Peyer's patch (tissue), 4 donors: Measurements from ENCODE around the gene GLB1L3.

Experiments used
- POLR2A ChIP-seq, 2 donors: fragments of 450-650 bp; IDR thresholded peaks; one replicate each; pipeline ENCODE4 v1.5.1; 2017; ENCODE audit warnings: antibody characterized with exemption in 2 of 2, mild to moderate bottlenecking in 2 of 2, moderate library complexity in 2 of 2
- TF ChIP-seq, protein P1 (sequence below), 6 experiments: fragments of 450-650 bp in 4 of 6; fragments of 200-600 bp in 2 of 6; sonication (generic) in 1 of 6; IDR thresholded peaks; one replicate each; pipeline ENCODE4 v1.5.1; 2017 to 2019; ENCODE audit warnings: antibody characterized with exemption in 6 of 6, mild to moderate bottlenecking in 3 of 6, moderate library complexity in 1 of 6

- TF ChIP-seq, protein P1, sequence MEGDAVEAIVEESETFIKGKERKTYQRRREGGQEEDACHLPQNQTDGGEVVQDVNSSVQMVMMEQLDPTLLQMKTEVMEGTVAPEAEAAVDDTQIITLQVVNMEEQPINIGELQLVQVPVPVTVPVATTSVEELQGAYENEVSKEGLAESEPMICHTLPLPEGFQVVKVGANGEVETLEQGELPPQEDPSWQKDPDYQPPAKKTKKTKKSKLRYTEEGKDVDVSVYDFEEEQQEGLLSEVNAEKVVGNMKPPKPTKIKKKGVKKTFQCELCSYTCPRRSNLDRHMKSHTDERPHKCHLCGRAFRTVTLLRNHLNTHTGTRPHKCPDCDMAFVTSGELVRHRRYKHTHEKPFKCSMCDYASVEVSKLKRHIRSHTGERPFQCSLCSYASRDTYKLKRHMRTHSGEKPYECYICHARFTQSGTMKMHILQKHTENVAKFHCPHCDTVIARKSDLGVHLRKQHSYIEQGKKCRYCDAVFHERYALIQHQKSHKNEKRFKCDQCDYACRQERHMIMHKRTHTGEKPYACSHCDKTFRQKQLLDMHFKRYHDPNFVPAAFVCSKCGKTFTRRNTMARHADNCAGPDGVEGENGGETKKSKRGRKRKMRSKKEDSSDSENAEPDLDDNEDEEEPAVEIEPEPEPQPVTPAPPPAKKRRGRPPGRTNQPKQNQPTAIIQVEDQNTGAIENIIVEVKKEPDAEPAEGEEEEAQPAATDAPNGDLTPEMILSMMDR (IDR thresholded peaks at IDR 0.05), result no peak
- no peak for TF ChIP-seq POLR2A (IDR thresholded peaks at IDR 0.05)
Observed at GRCh38 chr11:134231958-134232659, 44.1 kb upstream of the GLB1L3 start.
